HG02840 (cell line): ENCODE measurements around the gene TTYH3.

Experiments used
- ATAC-seq: cut with Tn5 transposase; IDR thresholded peaks from one replicate; pipeline ENCODE4 v1.9.1; 2021; ENCODE audit warnings: mild to moderate bottlenecking, moderate library complexity, moderate number of reproducible peaks; ENCODE audit not compliant: unreplicated experiment, low FRiP score

Gene TTYH3

GRCh38 chr7:2633538-2634266, 1.9 kb downstream of the TTYH3 start:
- ATAC-seq, result no peak

GRCh38 chr7:2634267-2635145, 2.7 kb downstream of the TTYH3 start:
- ATAC-seq, result no peak

GRCh38 chr7:2635148-2635668, 3.4 kb downstream of the TTYH3 start:
- ATAC-seq, result no peak

GRCh38 chr7:2635810-2636701, 4.3 kb downstream of the TTYH3 start:
- ATAC-seq, result no peak

GRCh38 chr7:2637066-2637471, 5.3 kb downstream of the TTYH3 start:
- ATAC-seq, result no peak

GRCh38 chr7:2637505-2638223, 5.9 kb downstream of the TTYH3 start:
- no peak for ATAC-seq

GRCh38 chr7:2638224-2638991, 6.6 kb downstream of the TTYH3 start:
- no peak for ATAC-seq

GRCh38 chr7:2639181-2639681, 7.4 kb downstream of the TTYH3 start:
- no peak for ATAC-seq

GRCh38 chr7:2639695-2640481, 8.1 kb downstream of the TTYH3 start:
- ATAC-seq, result no peak

GRCh38 chr7:2640482-2640830, 8.7 kb downstream of the TTYH3 start:
- ATAC-seq, result no peak

GRCh38 chr7:2640846-2641316, 9.1 kb downstream of the TTYH3 start:
- ATAC-seq, result no peak

- ATAC-seq, result peak; percentile 59
Measured at GRCh38 chr7:2641406-2642393, 9.9 kb downstream of the TTYH3 start.

- ATAC-seq, result no peak
Measured at GRCh38 chr7:2643386-2644219, 11.8 kb downstream of the TTYH3 start.

- no peak for ATAC-seq
Measured at GRCh38 chr7:2644220-2644561, 12.4 kb downstream of the TTYH3 start.

- no peak for ATAC-seq
Measured at GRCh38 chr7:2644562-2645273, 12.9 kb downstream of the TTYH3 start.
